H9 (cell line): ENCODE measurements around the gene NLE1. TPM values are rescaled to one million over a fixed set of nuclear protein-coding genes. Genes with fewer than 3 reads are reported as not detected.
A peak's percentile ranks its signal among the peaks of the same experiment; 100 is the strongest.

Experiments
- DNase-seq: peaks from one replicate; pipeline ENCODE4 v3.0.0-alpha.2; 2017
- H2AFZ ChIP-seq: one replicate; pipeline ENCODE4 v1.6.1; 2013; ENCODE audit warnings: mild to moderate bottlenecking, low read length, control low read depth, moderate library complexity
- H2AK5ac ChIP-seq: 2 replicates; pipeline ENCODE4 v1.6.1; 2013; ENCODE audit warnings: low read length, control low read depth, mixed read lengths; ENCODE audit not compliant: insufficient read length
- H2BK120ac ChIP-seq: one replicate; pipeline ENCODE4 v1.6.1; 2013; ENCODE audit warnings: low read depth, mild to moderate bottlenecking, low read length, control low read depth, inconsistent platforms; ENCODE audit not compliant: poor library complexity, severe bottlenecking
- H2BK12ac ChIP-seq: 2 replicates; pipeline ENCODE4 v1.6.1; 2013; ENCODE audit warnings: low read length, control low read depth, mixed read lengths, low read depth; ENCODE audit not compliant: insufficient read length
- H2BK15ac ChIP-seq: 2 replicates; pipeline ENCODE4 v1.6.1; 2013; ENCODE audit warnings: low read depth, low read length, control low read depth
- H2BK20ac ChIP-seq: one replicate; pipeline ENCODE4 v1.6.1; 2013; ENCODE audit warnings: low read depth, mild to moderate bottlenecking, low read length, control low read depth, inconsistent platforms; ENCODE audit not compliant: poor library complexity, severe bottlenecking
- H2BK5ac ChIP-seq: 2 replicates; pipeline ENCODE4 v1.6.1; 2013; ENCODE audit warnings: low read length, control low read depth, mixed read lengths; ENCODE audit not compliant: insufficient read length
- H3K14ac ChIP-seq: 2 replicates; pipeline ENCODE4 v1.6.1; 2013; ENCODE audit warnings: low read length, control low read depth; ENCODE audit not compliant: insufficient read depth
- H3K18ac ChIP-seq: 2 replicates; pipeline ENCODE4 v1.6.1; 2013; ENCODE audit warnings: low read depth, mild to moderate bottlenecking, mixed read lengths, low read length, control low read depth; ENCODE audit not compliant: insufficient read length
- H3K23ac ChIP-seq: 2 replicates; pipeline ENCODE4 v1.6.1; 2013; ENCODE audit warnings: low read length, control low read depth, mixed read lengths, low read depth; ENCODE audit not compliant: insufficient read length
- H3K23me2 ChIP-seq: 2 replicates; pipeline ENCODE4 v1.6.1; 2013; ENCODE audit warnings: low read depth, mild to moderate bottlenecking, mixed read lengths, low read length, control low read depth; ENCODE audit not compliant: insufficient read length, poor library complexity, severe bottlenecking
- H3K27ac ChIP-seq: 2 replicates; pipeline ENCODE4 v1.5.1; 2013; ENCODE audit warnings: low read length, control low read depth, mixed read lengths, low read depth; ENCODE audit not compliant: insufficient read length
- H3K27me3 ChIP-seq: 2 replicates; pipeline ENCODE4 v1.6.1; 2013; ENCODE audit warnings: low read length, control low read depth, inconsistent platforms; ENCODE audit not compliant: insufficient read depth
- H3K4ac ChIP-seq: 2 replicates; pipeline ENCODE4 v1.6.1; 2013; ENCODE audit warnings: low read depth, mild to moderate bottlenecking, control low read depth, inconsistent platforms, low read length, moderate library complexity
- H3K4me1 ChIP-seq: 2 replicates; pipeline ENCODE4 v1.6.1; 2013; ENCODE audit warnings: low read length, control low read depth, inconsistent platforms; ENCODE audit not compliant: insufficient read depth
- H3K4me2 ChIP-seq: 2 replicates; pipeline ENCODE4 v1.6.1; 2013; ENCODE audit warnings: low read length, control low read depth, mixed read lengths; ENCODE audit not compliant: insufficient read length, insufficient read depth
- H3K56ac ChIP-seq: 2 replicates; pipeline ENCODE4 v1.6.1; 2013; ENCODE audit warnings: low read depth, mild to moderate bottlenecking, mixed read lengths, low read length, control low read depth; ENCODE audit not compliant: insufficient read length
- H3K79me1 ChIP-seq: 2 replicates; pipeline ENCODE4 v1.6.1; 2013; ENCODE audit warnings: low read depth, mild to moderate bottlenecking, moderate library complexity, low read length, control low read depth, inconsistent platforms; ENCODE audit not compliant: insufficient read depth, poor library complexity, severe bottlenecking
- H3K79me2 ChIP-seq: 2 replicates; pipeline ENCODE4 v1.6.1; 2013; ENCODE audit warnings: low read length, control low read depth, inconsistent platforms; ENCODE audit not compliant: insufficient read depth
- H3K9ac ChIP-seq: 2 replicates; pipeline ENCODE4 v1.6.1; 2013; ENCODE audit warnings: low read length, control low read depth, mixed read lengths; ENCODE audit not compliant: insufficient read length; ENCODE audit errors: extremely low read depth
- H3K9me3 ChIP-seq: one replicate; pipeline ENCODE4 v1.6.1; 2013; ENCODE audit warnings: low read depth, low read length, inconsistent platforms; ENCODE audit not compliant: control insufficient read depth
- H3T11ph ChIP-seq: one replicate; pipeline ENCODE4 v1.6.1; 2013; ENCODE audit warnings: mild to moderate bottlenecking, low read length, control low read depth, inconsistent platforms
- H4K20me1 ChIP-seq: one replicate; pipeline ENCODE4 v1.6.1; 2013; ENCODE audit not compliant: control insufficient read depth, insufficient read length, insufficient read depth
- H4K5ac ChIP-seq: 2 replicates; pipeline ENCODE4 v1.6.1; 2013; ENCODE audit warnings: low read depth, mild to moderate bottlenecking, mixed read lengths, low read length, control low read depth; ENCODE audit not compliant: insufficient read length
- H4K8ac ChIP-seq: replicated peaks from 2 replicates; pipeline ENCODE4 v1.6.1; 2013; ENCODE audit warnings: low read length, control low read depth, mixed read lengths, low read depth; ENCODE audit not compliant: insufficient read length
- H4K91ac ChIP-seq: 2 replicates; pipeline ENCODE4 v1.6.1; 2013; ENCODE audit warnings: low read depth, mild to moderate bottlenecking, moderate library complexity, mixed read lengths, low read length, control low read depth; ENCODE audit not compliant: insufficient read length
- H3K27ac Mint-ChIP-seq, 3 experiments: 2 replicates in 2 of 3; 3 replicates in 1 of 3; pipeline ENCODE4 v1.8.0; 2020 to 2021; ENCODE audit warnings: mixed read lengths in 3 of 3, mild to moderate bottlenecking in 1 of 3, moderate library complexity in 1 of 3
- H3K27me3 Mint-ChIP-seq: 2 replicates; pipeline ENCODE4 v1.8.0; 2021; ENCODE audit warnings: low read depth, mild to moderate bottlenecking, moderate library complexity, mixed read lengths
- H3K36me3 Mint-ChIP-seq, 3 experiments: 2 replicates in 2 of 3; 3 replicates in 1 of 3; pipeline ENCODE4 v1.8.0; 2020 to 2021; ENCODE audit warnings: low read depth in 3 of 3, mixed read lengths in 3 of 3; ENCODE audit not compliant: insufficient read depth in 1 of 3
- H3K4me1 Mint-ChIP-seq, 2 experiments: 2 replicates each; pipeline ENCODE4 v1.8.0; 2020; ENCODE audit warnings: mixed read lengths in 2 of 2
- H3K4me3 Mint-ChIP-seq, 2 experiments: 2 replicates in 1 of 2; 3 replicates in 1 of 2; pipeline ENCODE4 v1.8.0; 2020 to 2021; ENCODE audit warnings: mild to moderate bottlenecking in 2 of 2, mixed read lengths in 2 of 2, moderate library complexity in 1 of 2
- H3K9me3 Mint-ChIP-seq, 2 experiments: 2 replicates in 1 of 2; 3 replicates in 1 of 2; pipeline ENCODE4 v1.8.0; 2020; ENCODE audit warnings: mild to moderate bottlenecking in 2 of 2, mixed read lengths in 2 of 2, moderate library complexity in 1 of 2
- CTCF ChIP-seq: fragments of 200-600 bp; sonication (generic); conservative IDR thresholded peaks from 3 replicates; pipeline ENCODE4 v1.8.0; 2021; ENCODE audit warnings: antibody characterized with exemption, mild to moderate bottlenecking
- WGBS: extraction: QIAGEN DNeasy Blood & Tissue Kit; methylation state at CpG from one replicate; pipeline ENCODE4 v1.1.7; 2013; ENCODE audit warnings: missing lambda C conversion rate, low lambda C conversion rate, mixed read lengths; ENCODE audit not compliant: insufficient read length; ENCODE audit errors: extremely low coverage; 5-methylcytosine and 5-hydroxymethylcytosine counted together
- total RNA-seq: library from RNA; stranded (reverse); gene quantifications from 2 replicates; pipeline ENCODE4 v1.2.1, GENCODE V29; 2021

The NLE1 gene
- total RNA-seq, 1 experiment from 2014 or later, result 43.9 TPM

- Histone ChIP-seq H3T11ph (no peak overlapping the region), H2BK20ac (no peak overlapping the region), H2BK12ac (no peak overlapping the region), H4K91ac (no peak overlapping the region), H3K79me1 (no peaks in the 10 kb centered on the region), H3K56ac (no peak overlapping the region), H3K4ac (no peak overlapping the region), H3K4me1 (no peaks in the 10 kb centered on the region), H4K8ac (no peak overlapping the region), H3K14ac (no peak overlapping the region), H4K5ac (no peak overlapping the region), H2AFZ (no peak overlapping the region), H2BK15ac (no peak overlapping the region), H3K18ac (no peak overlapping the region), H2BK120ac (no peak overlapping the region), H2AK5ac (no peak overlapping the region), H3K27me3 (no peaks in the 10 kb centered on the region), H3K23me2 (no peaks in the 10 kb centered on the region), H3K9ac (no peak overlapping the region), H3K23ac (no peak overlapping the region), H3K79me2 (no peaks in the 10 kb centered on the region), H3K27ac (no peak overlapping the region), H3K9me3 (no peaks in the 10 kb centered on the region), H4K20me1 (no peaks in the 10 kb centered on the region), H3K4me2 (no peak overlapping the region), H2BK5ac (no peak overlapping the region)
- no peaks in the 10 kb centered on the region for H3K4me1 Mint-ChIP-seq
- TF ChIP-seq CTCF, result no peak
- no peak overlapping the region for H3K4me3 Mint-ChIP-seq
- no peak for DNase-seq
- H3K9me3 Mint-ChIP-seq, result no peaks in the 10 kb centered on the region; a peak in 1 of 5 replicates
- H3K27me3 Mint-ChIP-seq, result peaks cover 7% of the 10 kb centered on the region
- H3K36me3 Mint-ChIP-seq, result peaks cover 29 to 44% (median 32%) of the 10 kb centered on the region in 3 experiments
- peak overlapping the region in 1 of 3 experiments; percentile 16; a peak in 2 of 7 replicates for H3K27ac Mint-ChIP-seq
- WGBS, result no CpG with 5 or more reads among the region's 11 CpGs
These were observed 12.7 kb downstream of the NLE1 start for GRCh38 chr17:35129154-35129972.
